Measurements from ENCODE around the gene KRTAP10-12.
"Not testable (repeated sequence)": the region's sequence is repeated elsewhere in the genome, so short reads cannot be mapped to it uniquely, and the experiment has no call there.

KRTAP10-12 gene

DNA sequence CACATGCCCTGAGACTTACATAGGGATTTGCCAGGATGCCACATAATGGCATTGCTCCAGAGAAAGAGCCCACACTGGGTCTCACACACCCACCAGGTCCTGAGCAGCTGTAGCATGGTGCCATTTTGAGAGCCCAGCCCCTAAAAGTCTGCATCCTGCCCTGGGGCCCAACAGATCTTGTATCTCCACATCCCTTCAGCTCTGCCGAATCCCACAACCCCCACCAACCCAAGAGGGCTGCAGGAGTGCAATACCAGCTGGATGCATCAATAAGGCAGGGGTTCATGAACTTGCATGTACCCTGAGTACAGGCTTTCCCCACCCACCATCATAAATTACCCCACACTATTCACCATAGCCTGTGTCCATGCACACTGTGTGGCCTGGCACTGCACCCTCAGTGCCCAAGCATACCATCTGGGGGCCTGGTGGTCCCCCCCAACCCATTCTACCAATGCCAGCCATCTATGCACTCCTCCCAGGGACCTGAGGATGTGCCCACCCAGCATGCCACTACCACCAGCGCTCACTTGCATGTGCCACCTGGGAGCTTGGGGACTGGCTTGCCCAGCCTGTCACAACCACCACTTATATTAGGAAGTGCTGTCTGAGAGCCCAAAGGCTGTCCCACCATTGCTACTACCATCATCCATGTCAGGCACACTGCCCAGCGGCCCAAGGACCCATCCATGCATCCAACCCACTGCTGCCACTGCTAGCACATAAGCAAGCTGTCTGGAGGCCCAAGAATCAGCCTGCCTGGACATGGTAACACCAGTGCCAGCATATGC, 26.1 kb upstream of the KRTAP10-12 start:
- DNase-seq (ENCODE audit: low read depth in 2 of 2, low spot score in 1 of 2) = no peak

DNA sequence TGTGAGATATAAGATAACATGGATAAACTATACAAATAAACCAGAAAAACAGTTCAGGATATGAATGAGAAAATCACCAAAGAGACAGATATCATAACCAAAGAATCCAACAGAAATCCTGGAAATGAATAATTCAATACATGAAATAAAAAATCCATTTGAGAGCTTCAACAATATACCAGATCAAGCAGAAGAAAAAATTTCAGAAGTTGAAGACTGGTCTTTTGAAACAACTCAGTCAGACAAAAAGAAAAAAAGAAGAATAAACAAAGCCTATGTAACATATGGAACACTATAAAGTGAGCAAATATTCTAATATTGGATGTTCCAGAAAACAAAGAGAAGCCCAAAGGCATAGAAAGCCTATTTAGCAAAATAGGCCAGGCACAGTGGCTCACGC, 25.1 kb upstream of the KRTAP10-12 start:
- no peak for DNase-seq (ENCODE audit: low read depth in 2 of 2, low spot score in 1 of 2)

DNA sequence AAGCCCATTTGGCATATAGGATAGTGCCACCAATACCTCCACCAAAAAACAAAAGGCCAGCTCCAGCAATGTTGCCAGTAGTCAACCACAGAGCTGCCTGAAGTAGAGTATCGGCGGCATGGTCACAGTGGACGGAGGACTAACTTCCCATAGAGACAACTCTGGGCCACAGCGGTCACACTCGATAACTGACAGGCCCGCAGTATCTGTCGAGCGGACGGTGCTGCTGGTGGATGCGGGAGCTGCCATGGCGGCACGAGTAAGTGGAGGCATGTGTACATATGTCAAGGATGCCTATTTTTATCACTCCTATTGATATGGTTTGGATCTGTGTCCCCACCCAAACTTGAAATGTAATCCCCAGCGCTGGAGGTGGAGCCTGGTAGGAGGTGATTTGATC, 19.1 kb upstream of the KRTAP10-12 start:
- no peak for DNase-seq (ENCODE audit: low read depth in 2 of 2, low spot score in 1 of 2)

DNA sequence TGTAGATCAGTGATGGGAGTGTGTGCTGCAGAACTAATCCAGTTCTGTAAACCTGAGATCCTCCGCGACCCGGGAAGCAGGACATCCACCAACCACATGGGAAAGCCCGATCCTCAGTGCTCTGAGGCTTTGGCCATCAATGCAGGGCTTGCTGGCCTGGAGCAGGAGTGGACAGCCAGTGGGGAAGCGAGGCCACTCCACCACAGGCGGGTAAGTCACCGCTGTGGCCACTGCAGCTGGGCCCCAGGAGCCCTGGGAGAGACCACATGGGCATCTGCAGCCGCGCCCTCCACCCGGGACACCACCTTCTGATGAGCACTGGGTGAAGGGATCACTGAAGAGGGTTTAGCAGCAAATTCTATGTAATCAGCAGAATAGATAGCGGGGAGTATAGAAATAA, 15.8 kb upstream of the KRTAP10-12 start:
- DNase-seq (ENCODE audit: low read depth in 2 of 2, low spot score in 1 of 2) = no peak

DNA sequence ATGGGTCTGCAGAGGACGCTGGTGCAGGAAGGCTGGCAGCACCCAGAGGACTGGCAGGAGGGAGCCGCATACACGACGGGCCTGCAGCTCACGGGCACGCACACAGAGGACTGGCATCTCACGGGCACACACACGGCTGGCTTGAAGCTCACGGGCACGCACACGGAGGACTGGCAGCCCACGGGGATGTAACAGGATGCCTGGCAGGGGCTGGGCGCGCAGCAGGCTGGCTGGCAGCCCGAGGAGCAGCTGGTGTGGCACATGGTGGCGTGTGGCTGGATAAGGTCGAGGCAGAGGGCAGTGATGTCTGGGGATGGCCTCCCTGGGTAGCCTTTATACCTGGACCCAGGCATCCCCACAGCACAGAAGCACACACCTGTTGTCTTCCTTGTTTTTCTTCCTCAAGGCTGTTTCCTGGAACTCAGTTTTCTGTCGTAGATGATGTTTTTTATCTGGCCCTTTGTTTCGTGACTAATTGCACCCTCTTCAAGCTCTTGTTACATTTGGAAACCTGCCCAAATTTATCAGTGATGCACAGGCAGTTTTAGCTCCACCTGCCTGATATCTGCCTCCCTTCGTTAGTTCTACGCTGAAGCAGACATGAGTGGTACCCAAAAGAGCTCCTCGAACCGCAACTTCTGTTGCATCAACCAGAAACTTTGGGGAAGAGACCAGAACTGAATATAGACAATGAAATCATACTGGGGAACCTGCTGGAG, 15.0 kb upstream of the KRTAP10-12 start, which contains the start of gene KRTAP12-1:
KRTAP12-1 (minus strand) TSS at position 303 of the 719 bp plus-strand sequence; CDS start at position 263, 40 bp downstream.
- no peak for DNase-seq (ENCODE audit: low read depth in 2 of 2, low spot score in 1 of 2)

DNA sequence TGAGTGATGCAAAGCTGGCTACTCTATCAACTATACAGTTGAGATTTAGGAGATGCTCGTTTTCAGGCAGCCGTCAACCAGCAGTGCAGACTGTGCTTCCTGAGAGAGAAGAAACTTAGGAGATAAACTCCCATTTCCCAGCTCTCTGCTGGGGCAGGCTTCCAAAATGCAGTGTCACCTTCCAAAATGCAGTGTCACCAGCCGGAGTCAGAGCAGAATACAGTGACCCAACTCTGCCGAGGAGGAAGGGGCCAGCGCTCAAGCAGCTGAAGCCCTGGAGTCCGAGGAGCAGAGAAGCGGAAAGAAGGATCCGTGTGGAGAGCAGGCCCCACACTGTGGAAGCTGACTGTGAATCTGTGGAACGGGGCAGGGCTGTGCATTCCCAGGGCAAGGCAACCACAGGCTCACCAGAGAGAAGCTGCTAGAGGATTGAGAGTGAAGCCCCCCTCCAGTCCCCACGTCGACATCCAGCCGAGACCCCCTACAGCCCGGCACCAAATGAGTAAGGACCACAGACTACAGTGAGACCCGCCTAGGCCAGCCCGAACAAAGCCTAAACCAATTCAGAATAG, 14.3 kb upstream of the KRTAP10-12 start:
- DNase-seq (ENCODE audit: low read depth in 2 of 2, low spot score in 1 of 2) = no peak

DNA sequence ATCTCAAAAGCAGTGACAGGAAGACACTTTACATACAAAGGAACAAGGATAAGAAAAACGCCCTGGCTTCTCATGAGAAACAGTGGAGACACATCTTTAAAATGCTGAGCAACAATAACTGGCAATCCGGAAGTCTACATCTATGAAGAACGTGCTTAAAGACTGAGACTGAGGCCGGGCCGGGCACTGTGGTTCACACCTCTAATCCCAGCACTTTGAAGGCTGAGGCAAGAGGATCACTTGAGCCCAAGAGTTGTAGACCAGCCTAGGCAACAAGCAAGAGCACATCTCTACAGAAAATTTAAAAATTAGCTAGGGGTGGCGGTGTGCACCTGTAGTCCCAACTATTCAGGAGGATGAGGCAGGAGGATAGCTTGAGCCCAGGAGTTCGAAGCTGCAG, 12.9 kb upstream of the KRTAP10-12 start:
- no peak for DNase-seq (ENCODE audit: low read depth in 2 of 2, low spot score in 1 of 2)

DNA sequence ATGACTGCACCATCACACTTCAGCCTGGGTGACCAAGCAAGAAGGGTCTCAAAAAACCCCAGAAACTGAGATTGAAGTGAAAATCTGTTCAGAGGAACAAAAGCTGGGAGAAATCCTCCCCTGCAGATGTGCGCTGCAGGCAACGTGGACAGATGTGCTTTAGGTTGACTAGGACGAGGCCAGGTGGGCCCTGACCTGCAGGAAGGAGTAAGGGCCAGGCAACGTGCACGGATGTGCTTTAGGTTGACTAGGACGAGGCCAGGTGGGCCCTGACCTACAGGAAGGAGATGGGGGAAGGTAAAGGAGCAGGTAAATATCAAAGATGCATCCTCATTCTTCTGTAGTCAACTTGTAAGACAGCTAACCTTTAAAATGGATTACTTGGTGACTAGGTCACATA, 12.5 kb upstream of the KRTAP10-12 start:
- DNase-seq (ENCODE audit: low read depth in 2 of 2, low spot score in 1 of 2) = no peak

DNA sequence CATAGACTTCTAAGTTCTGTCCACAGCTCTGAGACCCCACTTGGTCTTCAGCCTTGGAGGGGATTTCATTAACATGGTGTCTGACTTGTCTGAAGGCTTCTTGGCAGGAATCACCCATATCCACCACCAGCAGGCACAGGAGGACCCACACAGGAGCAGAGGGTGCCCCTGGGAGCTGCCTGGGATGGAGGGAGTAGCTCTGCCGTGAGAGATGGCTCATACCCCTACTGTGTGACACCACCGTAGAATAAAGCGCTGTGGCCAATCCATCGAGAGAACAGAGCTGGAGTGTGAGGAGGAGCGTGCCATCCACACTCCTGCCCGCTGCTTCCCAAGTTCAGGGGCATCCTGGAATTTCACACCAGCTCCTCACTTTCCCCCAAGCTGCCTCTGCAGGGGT, 11.9 kb upstream of the KRTAP10-12 start:
- not testable (repeated sequence) for DNase-seq (ENCODE audit: low read depth in 2 of 2, low spot score in 1 of 2)

DNA sequence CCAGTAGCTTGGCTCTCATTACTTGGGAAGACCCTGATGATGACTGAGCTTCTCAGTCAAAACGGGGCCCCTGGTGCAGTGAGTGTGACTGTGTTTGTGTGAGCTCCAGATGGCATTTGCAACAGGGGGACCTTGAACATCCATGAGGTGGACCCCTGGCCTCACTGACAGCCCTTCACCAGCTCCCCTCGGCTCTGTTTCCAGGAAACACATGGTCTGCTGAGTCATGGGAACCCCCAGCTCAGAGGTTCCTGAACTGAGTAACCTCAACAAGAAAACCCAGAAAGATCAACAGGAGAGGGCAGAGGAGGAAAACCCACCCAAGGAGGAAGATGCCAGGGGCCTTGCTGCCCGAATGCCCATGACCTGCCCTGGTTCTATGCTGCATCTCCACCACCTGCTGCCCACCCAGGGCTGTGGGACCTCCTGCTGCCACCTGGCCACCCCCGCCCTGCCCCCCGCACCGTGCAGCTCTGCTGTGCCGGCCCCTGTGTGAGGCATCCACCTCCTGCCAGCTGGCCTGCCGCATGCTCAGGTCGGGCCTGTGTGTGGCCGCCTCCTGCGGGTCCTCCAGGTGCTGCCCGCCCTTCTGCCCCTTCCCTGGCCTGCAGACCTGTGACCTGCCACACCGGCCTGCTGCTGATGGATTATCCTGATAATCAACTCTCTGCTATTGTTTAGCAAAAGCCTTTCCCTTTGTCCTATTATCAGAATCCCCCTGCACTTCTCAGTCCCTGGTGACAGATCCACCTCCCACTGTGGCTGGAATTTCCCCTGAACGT, 10.8 kb upstream of the KRTAP10-12 start:
- no peak for DNase-seq (ENCODE audit: low read depth in 2 of 2, low spot score in 1 of 2)

DNA sequence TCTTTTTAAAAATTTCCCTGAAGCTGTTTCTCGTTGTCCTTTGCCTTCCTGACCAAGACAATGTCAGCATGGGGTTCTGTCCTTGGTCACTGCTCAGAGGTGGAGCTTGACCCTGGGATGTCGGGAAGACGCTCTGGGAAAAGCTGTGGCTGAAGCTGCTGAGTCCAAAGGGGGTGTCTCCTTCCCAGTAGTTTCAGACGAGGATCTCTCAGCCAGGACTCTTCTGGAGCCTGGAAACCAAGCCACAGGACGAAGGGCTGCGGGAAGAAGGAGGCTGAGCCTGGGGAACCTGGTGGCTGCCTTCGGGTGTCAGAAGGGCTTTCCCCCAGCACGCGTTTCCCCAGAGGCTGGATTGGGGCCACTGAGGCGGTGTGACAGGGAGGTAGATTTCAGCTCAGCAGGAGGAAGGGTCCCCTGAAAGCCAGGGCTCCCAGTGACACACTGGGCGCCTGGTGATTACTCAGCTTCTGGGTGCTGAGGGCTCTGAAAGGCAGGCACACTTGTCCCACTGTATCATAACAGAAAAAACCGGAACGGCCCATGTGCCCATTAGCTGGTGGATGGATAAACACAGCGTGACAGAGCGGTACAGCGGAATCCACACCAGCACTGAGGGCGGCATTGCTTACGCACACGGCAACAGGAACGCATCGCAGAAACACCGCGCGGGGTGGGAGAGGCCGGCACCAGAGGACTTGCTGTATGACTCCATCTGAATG, 10.0 kb upstream of the KRTAP10-12 start:
- no peak for DNase-seq (ENCODE audit: low read depth in 2 of 2, low spot score in 1 of 2)

DNA sequence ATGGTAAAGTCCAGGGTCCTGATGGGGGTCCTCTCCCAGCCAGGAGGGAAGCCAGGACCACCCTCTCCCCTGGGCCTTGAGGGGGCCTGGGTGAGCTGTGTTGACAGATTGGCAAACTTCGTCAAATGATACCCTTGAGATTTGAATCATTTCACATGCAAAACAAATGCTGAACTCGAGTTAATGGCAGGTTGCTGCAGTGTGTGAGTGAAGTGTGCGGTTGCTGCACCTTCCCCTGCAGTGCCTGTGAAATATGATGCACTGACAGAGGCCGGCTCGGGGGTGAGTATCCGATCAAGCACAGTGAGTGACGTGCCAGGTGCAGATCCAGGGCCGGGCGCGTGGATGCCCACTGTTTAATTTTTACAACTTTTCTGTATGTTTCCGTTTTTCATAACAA, 9.3 kb upstream of the KRTAP10-12 start:
- no peak for DNase-seq (ENCODE audit: low read depth in 2 of 2, low spot score in 1 of 2)

DNA sequence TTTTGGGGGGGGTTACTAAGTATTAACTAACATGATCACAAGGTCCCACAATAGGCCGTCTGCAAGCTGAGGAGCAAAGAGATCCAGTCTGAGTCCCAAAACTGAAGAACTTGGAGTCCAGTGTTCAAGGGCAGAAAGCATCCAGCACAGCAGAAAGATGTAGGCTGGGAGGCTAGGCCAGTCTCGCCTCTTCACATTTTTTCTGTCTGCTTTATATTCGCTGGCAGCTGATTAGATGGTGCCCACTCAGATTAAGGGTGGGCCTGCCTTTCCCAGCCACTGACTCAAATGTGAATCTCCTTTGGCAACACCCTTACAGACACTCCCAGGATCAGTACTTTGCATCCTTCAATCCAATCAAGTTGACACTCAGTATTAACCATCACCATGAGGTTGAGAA, 7.2 kb upstream of the KRTAP10-12 start:
- not testable (repeated sequence) for DNase-seq (ENCODE audit: low read depth in 2 of 2, low spot score in 1 of 2)

DNA sequence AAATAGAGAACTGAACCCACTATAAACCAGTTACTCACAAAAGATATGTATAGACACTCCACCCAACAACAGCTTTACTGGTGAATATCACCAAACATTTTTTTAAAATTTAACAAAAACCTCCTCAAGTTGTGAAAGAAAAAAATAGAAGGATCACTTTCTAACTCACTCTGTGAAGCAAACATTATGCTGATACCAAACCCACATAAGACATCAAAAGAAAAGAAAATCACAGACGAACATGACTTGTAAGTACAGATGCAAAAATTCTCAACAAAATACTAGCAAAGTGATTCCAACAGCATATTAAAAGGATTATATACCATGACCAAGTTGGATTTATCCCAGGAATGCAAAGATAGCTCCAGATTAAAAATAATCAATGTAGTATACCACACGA, 5.3 kb upstream of the KRTAP10-12 start:
- no peak for DNase-seq (ENCODE audit: low read depth in 2 of 2, low spot score in 1 of 2)

DNA sequence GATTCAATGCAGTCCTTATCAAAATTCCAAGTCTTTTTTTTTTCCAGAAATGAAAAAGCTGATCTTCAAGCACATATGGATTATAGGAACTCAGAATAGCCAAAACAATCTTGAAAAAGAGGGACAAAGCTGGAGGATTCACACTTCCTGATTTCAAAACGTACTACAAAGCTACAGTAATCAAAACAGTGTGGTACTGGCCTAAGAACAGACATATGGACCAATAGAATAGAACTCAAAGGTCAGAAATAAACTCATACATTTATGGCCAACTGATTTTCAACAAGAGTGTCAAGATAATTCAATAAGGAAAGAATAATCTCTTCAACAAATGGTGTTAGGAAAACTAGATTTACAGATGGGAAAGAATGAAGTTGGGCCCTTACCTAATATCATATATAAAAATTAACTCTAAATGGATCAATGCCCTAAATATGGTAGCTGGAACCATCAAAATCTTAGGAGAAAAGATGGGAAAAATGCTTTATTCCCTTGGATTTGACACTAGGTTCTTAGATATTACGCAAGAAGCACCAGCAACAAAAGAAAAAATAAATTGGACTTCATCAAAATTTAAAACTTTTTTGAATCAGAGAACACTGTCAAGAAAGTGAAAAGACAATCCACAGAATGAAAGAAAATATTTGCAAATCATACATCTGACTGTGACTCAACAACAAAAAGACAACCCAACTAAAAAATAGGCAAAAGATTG, 4.0 kb upstream of the KRTAP10-12 start:
- no peak for DNase-seq (ENCODE audit: low read depth in 2 of 2, low spot score in 1 of 2)

DNA sequence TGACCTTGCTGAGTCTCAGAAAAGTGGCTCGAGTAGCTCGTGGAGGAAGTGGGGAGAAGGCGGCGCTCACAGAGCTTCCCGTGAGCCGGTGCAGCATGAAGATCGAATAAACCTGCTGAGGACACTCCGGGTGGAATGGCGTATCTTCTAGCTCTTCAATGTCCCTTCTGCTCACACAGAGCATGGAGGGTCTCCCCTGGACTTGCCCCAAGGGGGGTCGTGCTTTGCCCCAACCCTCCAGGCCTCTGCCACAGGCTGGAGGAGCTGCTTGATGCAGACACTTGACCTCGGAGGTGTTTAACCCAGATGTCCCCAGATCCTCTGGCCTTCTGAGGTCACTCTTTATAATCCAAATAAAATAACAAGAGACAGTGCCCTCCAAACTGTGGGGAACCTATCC, 2.2 kb upstream of the KRTAP10-12 start:
- no peak for DNase-seq (ENCODE audit: low read depth in 2 of 2, low spot score in 1 of 2)

DNA sequence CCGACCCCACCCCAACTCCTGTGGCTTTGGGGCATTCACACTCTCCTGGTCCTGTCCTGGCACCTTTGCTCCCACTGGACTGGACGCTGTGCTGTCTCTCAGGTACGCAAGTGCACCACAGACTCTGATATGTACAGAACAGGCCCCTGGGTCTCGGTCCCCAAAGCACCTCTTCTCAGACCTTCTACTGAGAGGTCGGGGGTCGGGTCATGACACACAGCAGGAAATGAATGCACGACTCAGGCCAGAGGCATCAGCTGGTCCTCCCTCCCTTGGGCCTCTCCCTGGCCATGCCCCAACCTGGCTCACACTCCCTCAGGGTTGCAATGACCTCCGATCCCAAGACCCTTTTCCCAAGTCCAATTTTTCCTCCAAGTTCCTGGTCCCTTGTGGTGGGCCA, 1.8 kb upstream of the KRTAP10-12 start:
- DNase-seq (ENCODE audit: low read depth in 2 of 2, low spot score in 1 of 2) = no peak

DNA sequence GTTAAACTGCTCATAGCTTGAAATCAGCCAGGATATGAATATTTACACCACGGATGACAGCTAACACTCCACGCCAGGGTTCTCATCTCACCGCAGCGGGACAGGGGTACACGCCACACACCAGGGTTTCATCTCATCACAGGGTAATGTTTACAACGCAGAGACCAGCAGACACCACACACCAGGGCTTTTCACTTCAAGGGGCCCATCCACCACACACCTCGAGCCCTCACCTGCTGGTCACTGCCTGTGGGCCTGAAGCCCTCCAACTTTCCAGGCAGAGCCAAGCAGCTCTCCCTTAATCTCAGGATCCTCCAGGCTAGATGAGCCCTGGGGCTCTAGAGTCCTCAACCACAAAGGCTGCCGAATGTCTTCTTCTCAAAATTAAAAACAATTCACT, 1.3 kb upstream of the KRTAP10-12 start:
- DNase-seq (ENCODE audit: low read depth in 2 of 2, low spot score in 1 of 2) = no peak

DNA sequence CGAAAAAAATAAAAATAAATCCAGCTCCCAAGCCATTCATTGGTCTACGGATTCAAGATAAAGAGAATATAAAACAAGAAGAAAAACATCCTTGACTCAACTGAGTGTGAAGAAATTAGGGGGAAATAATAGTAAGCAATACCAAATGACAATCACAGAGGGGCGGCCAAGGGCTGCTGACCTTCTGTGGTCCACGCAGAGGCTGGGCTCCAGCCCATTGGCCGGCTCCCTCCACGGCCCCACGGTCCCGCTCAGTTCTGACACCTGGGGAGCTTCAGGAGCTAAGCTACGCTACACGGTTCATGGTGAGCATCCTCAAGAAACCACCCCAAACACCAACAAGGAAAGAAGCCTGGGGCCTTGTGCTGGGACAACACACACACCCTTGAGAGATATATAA, 400 bp upstream of the KRTAP10-12 start:
- no peak for DNase-seq (ENCODE audit: low read depth in 2 of 2, low spot score in 1 of 2)

Measured in stimulated activated CD8-positive, alpha-beta memory T cell treated with anti-CD3 and anti-CD28 coated beads, Interleukin-4, amount 100 ng/mL, for 4 hours (primary cell).